ENCODE data around the gene TIMM10.

DNA sequence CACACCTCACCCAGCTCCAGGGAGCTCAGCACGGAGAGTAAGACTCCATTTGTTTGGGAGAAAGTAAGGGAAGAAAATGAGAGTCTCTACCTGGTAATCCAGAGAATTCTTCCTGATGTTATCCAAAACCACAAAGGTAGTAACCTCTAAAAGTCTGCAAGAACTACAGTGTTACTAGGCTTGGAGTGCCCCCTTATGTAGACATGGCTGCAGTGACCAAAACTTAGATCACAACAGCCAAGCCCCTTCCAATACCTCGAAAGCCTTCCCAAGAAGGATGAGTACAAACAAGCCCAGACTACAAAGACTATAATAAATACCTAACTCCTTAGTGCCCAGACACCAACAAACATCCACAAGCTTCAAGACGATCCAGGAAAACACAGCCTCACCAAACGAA is 32.0 kb upstream of the TIMM10 start:
- TF ChIP-seq EP300 (IDR thresholded peaks at IDR 0.05), result no peak
- no peak for TF ChIP-seq POLR2A (IDR thresholded peaks at IDR 0.05)
- TF ChIP-seq, protein P1, sequence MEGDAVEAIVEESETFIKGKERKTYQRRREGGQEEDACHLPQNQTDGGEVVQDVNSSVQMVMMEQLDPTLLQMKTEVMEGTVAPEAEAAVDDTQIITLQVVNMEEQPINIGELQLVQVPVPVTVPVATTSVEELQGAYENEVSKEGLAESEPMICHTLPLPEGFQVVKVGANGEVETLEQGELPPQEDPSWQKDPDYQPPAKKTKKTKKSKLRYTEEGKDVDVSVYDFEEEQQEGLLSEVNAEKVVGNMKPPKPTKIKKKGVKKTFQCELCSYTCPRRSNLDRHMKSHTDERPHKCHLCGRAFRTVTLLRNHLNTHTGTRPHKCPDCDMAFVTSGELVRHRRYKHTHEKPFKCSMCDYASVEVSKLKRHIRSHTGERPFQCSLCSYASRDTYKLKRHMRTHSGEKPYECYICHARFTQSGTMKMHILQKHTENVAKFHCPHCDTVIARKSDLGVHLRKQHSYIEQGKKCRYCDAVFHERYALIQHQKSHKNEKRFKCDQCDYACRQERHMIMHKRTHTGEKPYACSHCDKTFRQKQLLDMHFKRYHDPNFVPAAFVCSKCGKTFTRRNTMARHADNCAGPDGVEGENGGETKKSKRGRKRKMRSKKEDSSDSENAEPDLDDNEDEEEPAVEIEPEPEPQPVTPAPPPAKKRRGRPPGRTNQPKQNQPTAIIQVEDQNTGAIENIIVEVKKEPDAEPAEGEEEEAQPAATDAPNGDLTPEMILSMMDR (IDR thresholded peaks at IDR 0.05), result no peak
- no peak for TF ChIP-seq POLR2AphosphoS5 (IDR thresholded peaks at IDR 0.05)

All from stomach (tissue), 4 donors.